Loucy (cell line): Measurements from ENCODE around the gene GLOD4.
"Not testable (repeated sequence)": the region's sequence is repeated elsewhere in the genome, so short reads cannot be mapped to it uniquely, and the experiment has no call there.

ENCODE experiments used
- CTCF ChIP-seq: fragments of 200-600 bp; sonication (generic); conservative IDR thresholded peaks from 2 replicates; pipeline ENCODE4 v1.5.1; 2014; ENCODE audit warnings: mild to moderate bottlenecking, antibody characterized with exemption, low read length
- EZH2phosphoT487 ChIP-seq: fragments of 200-600 bp; IDR thresholded peaks from 2 replicates; pipeline ENCODE4 v1.6.1; 2018; ENCODE audit warnings: antibody characterized with exemption, mild to moderate bottlenecking, moderate library complexity, borderline replicate concordance

- TF ChIP-seq CTCF, EZH2phosphoT487: not testable (repeated sequence)
Measured at GRCh38 chr17:785901-786300, 3.8 kb upstream of the GLOD4 start.
